ENCODE results near the gene CDH23.

DNA sequence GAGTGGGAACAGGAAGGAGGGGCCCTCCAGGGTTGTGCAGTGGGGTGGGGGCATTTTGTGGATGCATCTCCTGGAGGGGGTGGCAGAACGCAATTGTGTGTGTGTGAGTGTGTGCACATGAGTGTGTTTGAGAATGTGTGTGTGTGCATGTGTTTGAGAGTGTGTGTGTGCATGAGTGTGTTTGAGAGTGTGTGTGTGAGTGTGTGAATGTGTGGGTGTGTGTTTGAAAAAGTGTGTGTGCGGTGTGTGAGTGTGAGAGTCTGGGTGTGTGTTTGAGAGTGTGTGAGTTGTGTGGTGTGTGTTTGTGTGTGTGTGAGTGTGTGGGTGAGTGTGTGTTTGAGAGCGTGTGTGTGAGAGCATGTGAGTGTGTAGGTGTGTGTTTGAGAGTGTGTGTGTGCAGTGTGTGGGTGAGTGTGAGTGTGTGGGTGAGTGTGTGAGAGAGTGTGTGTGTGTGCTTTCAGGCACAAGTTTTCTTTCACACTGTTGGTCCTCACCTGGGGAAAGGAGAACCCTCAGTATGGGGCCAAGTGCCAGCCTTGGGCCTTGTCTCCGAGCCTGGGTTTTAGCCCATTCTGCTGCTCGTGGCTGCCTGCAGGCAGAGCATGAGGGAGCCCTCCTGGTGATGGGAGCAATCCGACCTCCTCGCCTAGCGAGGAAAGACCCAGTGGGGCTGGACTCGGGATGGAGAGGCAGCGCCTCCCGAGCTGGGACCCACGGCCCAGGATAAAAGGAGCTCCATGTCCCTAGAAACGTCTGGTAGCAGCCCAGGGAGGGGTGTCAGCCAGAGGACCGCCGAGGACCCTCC lies 35.6 kb downstream of the CDH23 start:
- TF ChIP-seq, protein P1, sequence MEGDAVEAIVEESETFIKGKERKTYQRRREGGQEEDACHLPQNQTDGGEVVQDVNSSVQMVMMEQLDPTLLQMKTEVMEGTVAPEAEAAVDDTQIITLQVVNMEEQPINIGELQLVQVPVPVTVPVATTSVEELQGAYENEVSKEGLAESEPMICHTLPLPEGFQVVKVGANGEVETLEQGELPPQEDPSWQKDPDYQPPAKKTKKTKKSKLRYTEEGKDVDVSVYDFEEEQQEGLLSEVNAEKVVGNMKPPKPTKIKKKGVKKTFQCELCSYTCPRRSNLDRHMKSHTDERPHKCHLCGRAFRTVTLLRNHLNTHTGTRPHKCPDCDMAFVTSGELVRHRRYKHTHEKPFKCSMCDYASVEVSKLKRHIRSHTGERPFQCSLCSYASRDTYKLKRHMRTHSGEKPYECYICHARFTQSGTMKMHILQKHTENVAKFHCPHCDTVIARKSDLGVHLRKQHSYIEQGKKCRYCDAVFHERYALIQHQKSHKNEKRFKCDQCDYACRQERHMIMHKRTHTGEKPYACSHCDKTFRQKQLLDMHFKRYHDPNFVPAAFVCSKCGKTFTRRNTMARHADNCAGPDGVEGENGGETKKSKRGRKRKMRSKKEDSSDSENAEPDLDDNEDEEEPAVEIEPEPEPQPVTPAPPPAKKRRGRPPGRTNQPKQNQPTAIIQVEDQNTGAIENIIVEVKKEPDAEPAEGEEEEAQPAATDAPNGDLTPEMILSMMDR (IDR thresholded peaks at IDR 0.05), result no peak
- no peak for TF ChIP-seq POLR2A (IDR thresholded peaks at IDR 0.05)

Measured in uterus (tissue), 2 donors.